ENCODE data around the gene VCAN. TPM values are rescaled to one million over a fixed set of nuclear protein-coding genes. Genes with fewer than 3 reads are reported as not detected.

VCAN gene
- total and polyA plus RNA-seq, 2 of the 4 experiments (the other 2 are of a cell fraction): 45.3 to 158 TPM

GRCh38 chr5:83554686-83555085 lies 83.1 kb downstream of the VCAN start:
- CTCF ChIA-PET: no interaction called here
- peak overlapping the region; percentile 97 for H2BK5ac ChIP-seq (ENCODE audit: low read depth, low read length, poor library complexity, severe bottlenecking)
- BruUV-seq (replicated peaks): no TSS peak

More at GRCh38 chr5:83554686-83555085, 83.1 kb downstream of the VCAN start:
- Histone ChIP-seq H4K20me1 (ENCODE audit: insufficient read depth, low read length) (no peaks in the 10 kb centered on the region), H3K23ac (ENCODE audit: low read depth, low read length) (peak overlapping the region; percentile 97; the same call in 1 of the 2 replicates), H4K8ac (ENCODE audit: low read depth in 2 of 2, low read length in 2 of 2) (peak overlapping the region; percentile 79 to 95), H3K4ac (ENCODE audit: low read depth, low read length) (peak overlapping the region; percentile 89), H4K91ac (ENCODE audit: insufficient read depth, low read depth, low read length) (peak overlapping the region; percentile 92), H2BK120ac (ENCODE audit: low read depth, low read length) (peak overlapping the region; percentile 98), H3K9ac (ENCODE audit: low read depth, low read length) (no peak overlapping the region), H3K4me2 (ENCODE audit: low read depth, low read length) (no peak overlapping the region), H3K56ac (ENCODE audit: extremely low read depth, insufficient read depth, low read length) (no peak overlapping the region), H3K4me3 (ENCODE audit: insufficient read depth, low read depth, low read length) (no peak overlapping the region), H2AK9ac (replicated peaks; ENCODE audit: low read depth, low read length, poor library complexity) (peak overlapping the region; percentile 44), H2BK20ac (ENCODE audit: low read depth, low read length) (peak overlapping the region; percentile 95), H3K9me1 (ENCODE audit: insufficient read depth, low read length) (peaks cover 22% of the 10 kb centered on the region; the same call in 1 of the 2 replicates), H4K5ac (ENCODE audit: low read depth, low read length) (peak overlapping the region; percentile 98), H2AK5ac (ENCODE audit: low read depth, low read length) (peak overlapping the region; percentile 92), H3K79me1 (ENCODE audit: low read depth in 1 of 2, low read length in 2 of 2) (peaks cover 7 to 24% of the 10 kb centered on the region in 2 experiments), H3K9me3 (ENCODE audit: control insufficient read depth, insufficient read depth, low read length) (no peaks in the 10 kb centered on the region), H3K36me3 (ENCODE audit: control insufficient read depth, insufficient read depth, low read length) (peaks cover 11% of the 10 kb centered on the region), H3K18ac (ENCODE audit: low read depth, low read length) (peak overlapping the region; percentile 92; the same call in 1 of the 2 replicates), H3K27me3 (ENCODE audit: control insufficient read depth, insufficient read depth, low read length) (no peaks in the 10 kb centered on the region), H3K4me1 (ENCODE audit: control insufficient read depth, insufficient read depth, low read length) (peaks cover 27% of the 10 kb centered on the region), H2BK15ac (ENCODE audit: low read depth, low read length) (peak overlapping the region; percentile 88), H2AFZ (replicated peaks; ENCODE audit: low read length, poor library complexity) (peak overlapping the region; percentile 68), H3K14ac (replicated peaks; ENCODE audit: low read depth, low read length) (peak overlapping the region; percentile 98), H3K27ac (ENCODE audit: insufficient read depth, low read length) (peak overlapping the region; percentile 8; the same call in 1 of the 2 replicates)
- intact Hi-C loops (cut with micrococcal nuclease) (no loop called here), in situ Hi-C loops (cut with MboI; ENCODE audit: low sequenced_read_pairs) (loop anchor here (10.0 to 25.0 kb wide), 2 partner anchors 467 to 910 kb away; partner anchors contain the start of genes TMEM167A and XRCC4), dilution Hi-C loops (cut with HindIII; ENCODE audit: low sequenced_read_pairs, unreplicated experiment) (no loop called here)
- DNase-seq (peak; percentile 32), ATAC-seq (ENCODE audit: low read depth) (peak; percentile 13; the same call in 1 of the 2 replicates)
- no peak for TF ChIP-seq CTCF (conservative IDR thresholded peaks at IDR 0.05; ENCODE audit: low read depth, low read length)
- TF ChIP-seq MXI1 (IDR thresholded peaks at IDR 0.05; ENCODE audit: borderline replicate concordance, low read depth, low read length): no peak
- no peak for TF ChIP-seq NFE2L2 (IDR thresholded peaks at IDR 0.05; ENCODE audit: low read depth, low read length)
- no CpG with 5 or more reads among the region's 1 CpG for WGBS, 2 experiments (ENCODE audit: extremely low coverage in 2 of 2, insufficient read length in 1 of 2)
- POLR2A ChIA-PET (ENCODE audit: unreplicated experiment): no interaction called here

Data from IMR-90 (cell line).